SK-N-MC (cell line): ENCODE data around the gene ELAVL1.

ENCODE experiments used
- EZH2 ChIP-seq: fragments of 200-600 bp; sonication (generic); IDR thresholded peaks from one replicate; pipeline ENCODE4 v1.6.1; 2017; ENCODE audit warnings: antibody characterized with exemption
- POLR2AphosphoS5 ChIP-seq: IDR thresholded peaks from 2 replicates; pipeline ENCODE4 v1.6.1; 2012; ENCODE audit warnings: mild to moderate bottlenecking, low read depth, low read length, borderline replicate concordance

- TF ChIP-seq POLR2AphosphoS5 (no peak), EZH2 (no peak)
Measured at GRCh38 chr19:8020681-8021080, 15.2 kb upstream of the ELAVL1 start.
